CD4-positive, alpha-beta T cell (primary cell): ENCODE measurements around the gene CISTR. TPM values are rescaled to one million over a fixed set of nuclear protein-coding genes. Genes with fewer than 3 reads are reported as not detected.

ENCODE experiments used
- ATAC-seq: fragments of 200-7000 bp; cut with Tn5 transposase; one replicate; pipeline ENCODE4 v1.10.0; 2022; ENCODE audit warnings: mild to moderate bottlenecking; ENCODE audit not compliant: poor library complexity
- CTCF ChIA-PET: fragments of 350-600 bp; sonication (Branson Sonifier 250); formaldehyde crosslinking; loops from one replicate; lab custom pipeline; 2021; ENCODE audit warnings: antibody characterized with exemption, inconsistent platforms; lab: Charles Lee
- POLR2A ChIA-PET: fragments of 350-600 bp; sonication (Branson Sonifier 250); formaldehyde crosslinking; loops from one replicate; lab custom pipeline; 2021; ENCODE audit warnings: antibody characterized with exemption, inconsistent platforms; lab: Charles Lee
- DNase-seq, 14 experiments: peaks; one replicate each; pipeline ENCODE4 v3.0.0-alpha.2; 2013 to 2020; ENCODE audit warnings: mixed read lengths in 2 of 14
- H3K27ac ChIP-seq, 2 donors: one replicate each; pipeline versions ENCODE4 v1.5.1 to v1.7.0; 2013; ENCODE audit warnings: low read length in 2 of 2, low read depth in 1 of 2, mild to moderate bottlenecking in 1 of 2
- H3K27me3 ChIP-seq, 2 experiments: 1 replicate in 1 of 2; 2 replicates in 1 of 2; pipeline versions ENCODE4 v1.6.1 to v1.7.0; 2013; ENCODE audit warnings: low read length in 2 of 2, control low read depth in 1 of 2, mild to moderate bottlenecking in 1 of 2, moderate library complexity in 1 of 2; ENCODE audit not compliant: insufficient read depth in 2 of 2, control insufficient read depth in 1 of 2
- H3K36me3 ChIP-seq: one replicate; pipeline ENCODE4 v1.6.1; 2013; ENCODE audit warnings: low read length, control low read depth; ENCODE audit not compliant: insufficient read depth
- H3K4me1 ChIP-seq: one replicate; pipeline ENCODE4 v1.6.1; 2013; ENCODE audit warnings: low read length, control low read depth; ENCODE audit not compliant: insufficient read depth
- H3K4me3 ChIP-seq: one replicate; pipeline ENCODE4 v1.5.1; 2013; ENCODE audit warnings: mild to moderate bottlenecking, low read length, moderate library complexity
- H3K9me3 ChIP-seq, 2 experiments: 1 replicate in 1 of 2; 2 replicates in 1 of 2; pipeline versions ENCODE4 v1.6.1 to v1.7.0; 2013; ENCODE audit warnings: low read length in 2 of 2, mild to moderate bottlenecking in 2 of 2, control low read depth in 1 of 2, moderate library complexity in 1 of 2; ENCODE audit not compliant: control insufficient read depth in 1 of 2, insufficient read depth in 1 of 2
- H3K27ac Mint-ChIP-seq: one replicate; pipeline ENCODE4 v1.8.0; 2020; ENCODE audit warnings: mixed read lengths
- H3K27me3 Mint-ChIP-seq: one replicate; pipeline ENCODE4 v1.8.0; 2021; ENCODE audit warnings: mixed read lengths
- H3K36me3 Mint-ChIP-seq: one replicate; pipeline ENCODE4 v1.8.0; 2021; ENCODE audit warnings: low read depth, mixed read lengths
- H3K4me1 Mint-ChIP-seq: one replicate; pipeline ENCODE4 v1.8.0; 2021; ENCODE audit warnings: low read depth, mixed read lengths
- H3K4me3 Mint-ChIP-seq: one replicate; pipeline ENCODE4 v1.8.0; 2020; ENCODE audit warnings: mild to moderate bottlenecking, mixed read lengths
- H3K9me3 Mint-ChIP-seq: one replicate; pipeline ENCODE4 v1.8.0; 2020; ENCODE audit warnings: mixed read lengths
- CTCF ChIP-seq: fragments of 200-600 bp; IDR thresholded peaks from one replicate; pipeline ENCODE4 v1.8.0; 2022; ENCODE audit warnings: antibody characterized with exemption, mild to moderate bottlenecking
- intact Hi-C, 2 experiments: fragments of 100-400 bp; cut with DNase I in 1 of 2; cut with micrococcal nuclease in 1 of 2; formaldehyde crosslinking; loops; one replicate each; pipeline versions ENCODE4 v1.15.1 to v1.9.0; 2023 to 2025; cut with DNase I, micrococcal nuclease
- polyA plus RNA-seq, 2 donors: library from polyadenylated mRNA; unstranded; fragments of 120-200 nt; gene quantifications; one replicate each; pipeline ENCODE4 v1.2.1, GENCODE V29; 2013
- total RNA-seq, 174 experiments: library from RNA in 2 of 174; stranded (reverse) in 2 of 174; gene quantifications; one replicate each; pipeline ENCODE4 v1.2.3 and lab custom pipeline; 2021 to 2026

Gene CISTR
- total RNA-seq (not detected), total RNA-seq (lab: John Stamatoyannopoulos, UW) (0 to 0.14 (median 0) reads per million in 172 experiments)
- not detected for polyA plus RNA-seq (2013, experiment 1 of 2)
- not detected for polyA plus RNA-seq (2013, experiment 2 of 2)

GRCh38 chr12:53751336-53752191, at the start of gene CISTR:
CISTR (minus strand) TSS chr12:53751979.
- DNase-seq (peak in 6 of 14 experiments; percentile 11 to 54 (median 50)), ATAC-seq (peak; percentile 21)
- Mint-ChIP-seq H3K27me3 (no peaks in the 10 kb centered on the region), H3K4me3 (no peak within 1 kb of the TSS), H3K36me3 (no peaks in the 10 kb centered on the region), H3K9me3 (no peaks in the 10 kb centered on the region), H3K4me1 (peaks cover 11% of the 10 kb centered on the region), H3K27ac (no peak within 1 kb of the TSS)
- POLR2A ChIA-PET, result interaction anchor here (0.9 kb wide), 1 partner anchor 23 kb away, joined by 3 read pairs; no protein-coding TSS in a partner anchor
- Histone ChIP-seq H3K27me3 (peaks cover 34 to 48% of the 10 kb centered on the region in 2 experiments), H3K9me3 (no peaks in the 10 kb centered on the region), H3K36me3 (no peaks in the 10 kb centered on the region), H3K4me3 (peak within 1 kb of the TSS; percentile 52), H3K27ac (no peak within 1 kb of the TSS), H3K4me1 (peaks cover 39% of the 10 kb centered on the region)
- TF ChIP-seq CTCF, result no peak
- CTCF ChIA-PET, result interaction anchor here (1.4 kb wide), 1 partner anchor 76 kb away, joined by 3 read pairs; the partner anchor contains the start of gene ATP5MC2
- intact Hi-C loops, result no loop called here

GRCh38 chr12:53798575-53798974, 46.8 kb upstream of the CISTR start:
- H3K4me3 Mint-ChIP-seq, result no peak overlapping the region

GRCh38 chr12:53795927-53796326, 44.1 kb upstream of the CISTR start:
- H3K27me3 ChIP-seq, result peaks cover 10 to 17% of the 10 kb centered on the region in 2 experiments

More at GRCh38 chr12:53798575-53798974, 46.8 kb upstream of the CISTR start:
- ChIA-PET CTCF (no interaction called here), POLR2A (no interaction called here)
- H3K36me3 Mint-ChIP-seq, result no peaks in the 10 kb centered on the region
- no peak for TF ChIP-seq CTCF
- Histone ChIP-seq H3K27me3 (peaks cover 23 to 36% of the 10 kb centered on the region in 2 experiments), H3K9me3 (no peaks in the 10 kb centered on the region), H3K4me1 (no peaks in the 10 kb centered on the region), H3K27ac (no peak overlapping the region), H3K4me3 (no peak overlapping the region), H3K36me3 (no peaks in the 10 kb centered on the region)
- intact Hi-C loops, result no loop called here
- no peaks in the 10 kb centered on the region for H3K4me1 Mint-ChIP-seq
- H3K27ac Mint-ChIP-seq, result no peak overlapping the region
- H3K9me3 Mint-ChIP-seq, result no peaks in the 10 kb centered on the region
- ATAC-seq (no peak), DNase-seq (no peak)
- peaks cover 61% of the 10 kb centered on the region for H3K27me3 Mint-ChIP-seq

More at GRCh38 chr12:53795927-53796326, 44.1 kb upstream of the CISTR start:
- no peak for TF ChIP-seq CTCF
- H3K4me3 Mint-ChIP-seq, result no peak overlapping the region
- CTCF ChIA-PET, result interaction anchor here (1.6 kb wide), 1 partner anchor 9 kb away, joined by 4 read pairs; no protein-coding TSS in a partner anchor
- H3K4me3 ChIP-seq, result no peak overlapping the region
- POLR2A ChIA-PET, result no interaction called here
- ATAC-seq (no peak), DNase-seq (no peak)
- intact Hi-C loops, result no loop called here
- no peak overlapping the region for H3K27ac Mint-ChIP-seq
- no peaks in the 10 kb centered on the region for H3K36me3 Mint-ChIP-seq
- peaks cover 3% of the 10 kb centered on the region for H3K4me1 ChIP-seq
- H3K9me3 ChIP-seq, result no peaks in the 10 kb centered on the region
- no peak overlapping the region for H3K27ac ChIP-seq
- H3K27me3 Mint-ChIP-seq, result peaks cover 38% of the 10 kb centered on the region
- H3K36me3 ChIP-seq, result no peaks in the 10 kb centered on the region
- no peaks in the 10 kb centered on the region for H3K9me3 Mint-ChIP-seq
- H3K4me1 Mint-ChIP-seq, result no peaks in the 10 kb centered on the region
